NCI-H1105 treated with DMSO at 0.1 percent for 48 hours (cell line): Measurements from ENCODE around the gene MLLT1.
A peak's percentile ranks its signal among the peaks of the same experiment; 100 is the strongest.
"Not testable (repeated sequence)": the region's sequence is repeated elsewhere in the genome, so short reads cannot be mapped to it uniquely, and the experiment has no call there.

Experiments
- DNase-seq: peaks from one replicate; lab custom pipeline; 2025; lab: John Stamatoyannopoulos, UW

The MLLT1 gene

GRCh38 chr19:6279931-6280591 is at the start of gene MLLT1:
MLLT1 (minus strand) TSS chr19:6279975; CDS start chr19:6279784, 191 bp downstream.
- peak; percentile 88 for DNase-seq

GRCh38 chr19:6326815-6327214 is 47.0 kb upstream of the MLLT1 start:
- DNase-seq: no peak

- DNase-seq: no peak
Observed at GRCh38 chr19:6325614-6326013, 45.8 kb upstream of the MLLT1 start.

GRCh38 chr19:6324757-6325156 is 45.0 kb upstream of the MLLT1 start:
- DNase-seq: no peak

GRCh38 chr19:6322284-6322683 is 42.5 kb upstream of the MLLT1 start:
- DNase-seq: no peak

GRCh38 chr19:6319376-6319775 is 39.6 kb upstream of the MLLT1 start:
- DNase-seq: no peak

- no peak for DNase-seq
Observed at GRCh38 chr19:6318772-6319171, 39.0 kb upstream of the MLLT1 start.

GRCh38 chr19:6315646-6316045 is 35.9 kb upstream of the MLLT1 start:
- not testable (repeated sequence) for DNase-seq

- DNase-seq: no peak
Observed at GRCh38 chr19:6313398-6313969, 33.7 kb upstream of the MLLT1 start.

- DNase-seq: no peak
Observed at GRCh38 chr19:6312018-6312417, 32.2 kb upstream of the MLLT1 start.

GRCh38 chr19:6298413-6298812 is 18.6 kb upstream of the MLLT1 start:
- no peak for DNase-seq

GRCh38 chr19:6297202-6297601 is 17.4 kb upstream of the MLLT1 start:
- peak; percentile 1 for DNase-seq

- no peak for DNase-seq
Observed at GRCh38 chr19:6292006-6292405, 12.2 kb upstream of the MLLT1 start.

GRCh38 chr19:6288737-6289136 is 9.0 kb upstream of the MLLT1 start:
- no peak for DNase-seq

- no peak for DNase-seq
Observed at GRCh38 chr19:6287269-6287885, 7.6 kb upstream of the MLLT1 start.

GRCh38 chr19:6286676-6287075 is 6.9 kb upstream of the MLLT1 start:
- DNase-seq: no peak

- DNase-seq: not testable (repeated sequence)
Observed at GRCh38 chr19:6282393-6282792, 2.6 kb upstream of the MLLT1 start.

- no peak for DNase-seq
Observed at GRCh38 chr19:6279620-6279930, 200 bp downstream of the MLLT1 start.

- no peak for DNase-seq
Observed at GRCh38 chr19:6278740-6279619, 795 bp downstream of the MLLT1 start.

- DNase-seq: no peak
Observed at GRCh38 chr19:6278051-6278450, 1.7 kb downstream of the MLLT1 start.

- no peak for DNase-seq
Observed at GRCh38 chr19:6276447-6276846, 3.3 kb downstream of the MLLT1 start.

GRCh38 chr19:6275170-6275744 is 4.5 kb downstream of the MLLT1 start:
- no peak for DNase-seq
